IPS DF 4.7 (cell line): ENCODE data around the gene MICALL1.

Experiments
- DNase-seq: peaks from one replicate; pipeline ENCODE4 v3.0.0-alpha.2; 2013; ENCODE audit warnings: low spot score; ENCODE audit errors: extremely low read depth

Gene MICALL1, protein sequence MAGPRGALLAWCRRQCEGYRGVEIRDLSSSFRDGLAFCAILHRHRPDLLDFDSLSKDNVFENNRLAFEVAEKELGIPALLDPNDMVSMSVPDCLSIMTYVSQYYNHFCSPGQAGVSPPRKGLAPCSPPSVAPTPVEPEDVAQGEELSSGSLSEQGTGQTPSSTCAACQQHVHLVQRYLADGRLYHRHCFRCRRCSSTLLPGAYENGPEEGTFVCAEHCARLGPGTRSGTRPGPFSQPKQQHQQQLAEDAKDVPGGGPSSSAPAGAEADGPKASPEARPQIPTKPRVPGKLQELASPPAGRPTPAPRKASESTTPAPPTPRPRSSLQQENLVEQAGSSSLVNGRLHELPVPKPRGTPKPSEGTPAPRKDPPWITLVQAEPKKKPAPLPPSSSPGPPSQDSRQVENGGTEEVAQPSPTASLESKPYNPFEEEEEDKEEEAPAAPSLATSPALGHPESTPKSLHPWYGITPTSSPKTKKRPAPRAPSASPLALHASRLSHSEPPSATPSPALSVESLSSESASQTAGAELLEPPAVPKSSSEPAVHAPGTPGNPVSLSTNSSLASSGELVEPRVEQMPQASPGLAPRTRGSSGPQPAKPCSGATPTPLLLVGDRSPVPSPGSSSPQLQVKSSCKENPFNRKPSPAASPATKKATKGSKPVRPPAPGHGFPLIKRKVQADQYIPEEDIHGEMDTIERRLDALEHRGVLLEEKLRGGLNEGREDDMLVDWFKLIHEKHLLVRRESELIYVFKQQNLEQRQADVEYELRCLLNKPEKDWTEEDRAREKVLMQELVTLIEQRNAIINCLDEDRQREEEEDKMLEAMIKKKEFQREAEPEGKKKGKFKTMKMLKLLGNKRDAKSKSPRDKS

GRCh38 chr22:37905534-37906363 is at the start of gene MICALL1:
Gene MICALL1 (plus strand): TSS chr22:37906297. CDS start chr22:37906423, 126 bp downstream.
- DNase-seq: no peak

DNA sequence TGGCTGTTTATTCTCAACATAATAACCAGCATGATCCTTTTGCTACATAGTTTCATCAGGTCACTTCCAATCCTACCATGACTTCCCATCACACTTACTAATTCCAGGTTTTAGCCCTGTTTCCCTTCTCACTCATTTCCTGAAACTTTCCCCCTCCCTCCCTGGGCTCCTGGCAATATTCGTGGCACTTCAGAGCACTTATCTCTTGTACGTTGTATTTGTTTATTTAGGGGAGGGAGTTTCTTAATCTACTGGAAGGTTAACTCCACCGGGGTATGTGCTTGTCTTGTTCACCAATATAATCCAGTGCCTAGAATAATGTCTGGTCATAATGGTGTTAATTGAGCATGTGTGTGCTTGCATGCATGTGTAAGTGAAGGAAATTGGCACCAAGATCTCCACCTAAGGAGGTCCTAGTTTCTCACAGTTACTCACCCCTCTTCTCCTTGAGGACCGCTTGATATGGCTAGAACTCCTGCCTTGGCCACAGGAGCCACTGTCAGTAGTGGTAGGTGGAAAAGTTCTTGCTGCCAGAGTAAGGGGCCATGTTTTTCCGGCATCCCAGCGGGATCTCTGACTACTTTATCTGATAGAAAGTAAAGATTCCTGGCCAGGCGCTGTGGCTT is 45.2 kb upstream of the MICALL1 start:
- DNase-seq: no peak

- no peak for DNase-seq
Measured at GRCh38 chr22:37862570-37863325, 43.3 kb upstream of the MICALL1 start.

DNA sequence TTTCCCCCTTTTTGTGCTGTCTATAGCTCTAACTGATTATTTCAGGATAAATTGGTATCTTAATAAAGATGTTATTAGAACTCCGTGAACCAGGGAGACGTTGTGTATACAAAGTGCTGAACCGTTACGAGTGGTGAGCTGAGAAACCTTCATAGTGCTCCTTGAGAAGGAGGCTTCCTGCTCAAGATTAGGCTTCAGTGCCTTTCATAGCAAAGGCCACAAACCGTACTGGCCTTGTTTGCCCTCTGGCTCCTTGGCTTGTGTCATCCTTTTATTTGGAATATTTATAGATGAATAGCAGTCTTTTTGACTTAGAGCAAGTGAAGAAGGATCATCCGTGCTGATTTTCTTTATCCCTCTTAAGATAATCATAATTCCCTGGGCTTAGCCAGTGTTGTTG is 40.6 kb upstream of the MICALL1 start:
- DNase-seq: no peak

- DNase-seq: no peak
Measured at GRCh38 chr22:37870273-37870672, 35.8 kb upstream of the MICALL1 start.

DNA sequence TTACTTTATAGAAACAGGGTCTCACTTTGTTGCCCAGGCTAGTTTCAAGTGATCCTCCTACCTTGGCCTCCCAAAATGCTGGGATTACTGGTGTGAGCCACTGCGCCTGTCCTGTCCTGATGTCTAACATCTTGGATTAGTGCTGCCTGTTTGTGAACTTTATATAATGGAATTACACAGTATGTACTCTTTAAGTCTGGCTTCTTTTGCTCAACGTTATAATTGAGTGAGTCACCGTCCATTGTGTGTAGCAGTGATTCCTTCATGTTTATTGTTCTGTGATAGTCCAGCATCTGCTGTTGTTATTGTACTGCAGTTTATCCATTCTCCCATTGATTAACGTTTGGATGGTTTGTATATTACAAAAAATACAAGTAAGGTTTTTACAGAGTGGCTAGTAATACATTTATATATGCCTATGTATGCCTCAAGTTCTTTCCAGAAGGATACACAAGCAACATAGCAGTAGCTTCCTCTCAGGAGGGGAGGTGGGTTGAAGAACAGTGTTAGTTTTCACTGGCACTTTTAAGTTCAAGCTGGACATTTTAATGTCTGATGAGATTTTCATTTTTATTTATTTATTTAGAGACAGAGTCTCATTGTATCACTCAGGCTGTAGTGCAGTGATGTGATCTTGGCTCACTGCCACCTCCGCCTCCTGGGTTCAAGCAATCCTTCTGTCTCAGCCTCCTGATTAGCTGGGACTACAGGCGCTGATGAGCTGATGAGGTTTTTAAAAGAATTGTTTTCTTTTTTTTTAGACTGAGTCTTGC is 25.2 kb upstream of the MICALL1 start:
- no peak for DNase-seq

DNA sequence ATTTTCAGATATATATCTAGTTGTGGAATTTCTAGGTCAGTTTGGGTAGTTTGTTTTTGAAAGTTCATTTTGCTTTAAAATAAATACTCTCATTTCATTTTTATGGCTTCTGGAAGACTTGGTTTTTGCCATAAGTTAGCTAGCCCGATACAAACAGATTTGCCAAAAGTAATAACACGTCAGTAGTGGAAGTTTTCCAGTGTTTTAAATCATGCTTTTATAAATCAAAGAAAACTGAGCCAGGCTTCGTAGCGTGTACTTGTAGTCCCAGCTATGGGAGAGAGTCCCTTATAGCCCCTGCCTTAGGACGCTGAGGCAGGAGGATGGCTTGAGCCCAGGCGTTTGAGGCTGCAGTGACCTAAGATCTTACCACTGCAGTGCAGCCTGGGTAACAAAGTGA is 21.7 kb upstream of the MICALL1 start:
- no peak for DNase-seq

DNA sequence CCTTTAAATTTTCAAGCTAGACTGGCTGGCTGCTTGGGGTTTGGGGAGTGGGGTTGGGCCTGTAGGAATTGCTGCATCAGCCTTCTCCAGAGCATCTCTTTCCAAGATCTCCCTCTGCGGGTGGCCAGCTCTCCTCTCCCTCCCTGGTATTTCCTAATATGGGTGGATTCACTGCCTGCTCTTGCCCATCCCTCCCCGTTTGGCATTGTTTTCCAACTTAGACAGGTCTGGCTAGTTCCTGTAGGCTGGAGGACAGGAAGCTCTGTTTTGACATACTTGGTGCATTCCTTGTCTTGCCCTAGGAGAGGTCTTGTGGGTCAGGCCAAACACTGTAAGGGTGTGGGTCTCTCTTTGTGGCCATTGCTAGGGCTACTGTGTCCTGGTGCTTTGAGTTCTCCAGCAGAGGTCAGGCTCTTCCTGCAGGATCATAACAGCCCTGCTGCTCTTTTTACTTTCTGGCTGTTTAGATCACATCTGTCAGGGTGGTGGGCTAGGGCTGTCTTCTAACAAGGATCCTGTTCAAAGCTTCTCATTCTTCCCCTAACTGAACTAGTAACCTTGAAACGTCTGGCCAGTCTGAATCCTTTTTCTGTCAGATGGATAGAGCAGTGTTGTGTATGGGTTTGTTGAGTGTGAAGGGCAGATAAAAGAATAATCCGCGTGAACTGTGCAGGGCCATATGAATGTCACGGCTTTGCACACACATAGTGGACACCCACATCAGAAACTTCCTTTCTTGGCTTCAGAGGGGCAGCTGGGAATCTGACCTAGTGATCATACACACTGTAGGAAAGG is 18.3 kb upstream of the MICALL1 start:
- no peak for DNase-seq

DNA sequence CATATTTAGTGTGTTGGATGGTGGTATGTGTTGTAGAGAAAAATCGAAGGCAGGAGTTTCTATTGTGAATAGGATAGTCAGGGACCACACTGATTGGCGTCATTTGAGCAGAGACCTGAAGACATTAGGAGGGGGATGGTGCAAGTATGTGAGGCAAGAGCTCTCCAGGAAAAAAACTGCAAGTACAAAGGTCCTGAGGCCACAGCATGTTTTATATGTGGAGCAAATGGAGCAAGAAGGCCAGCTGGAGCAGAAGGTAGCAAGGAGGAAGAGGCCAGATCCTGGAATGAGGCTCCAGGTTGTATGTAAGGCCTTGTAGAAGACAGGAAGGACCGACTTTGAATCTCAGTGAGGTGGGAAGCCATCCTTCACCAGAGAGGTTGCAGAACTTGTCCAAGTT is 14.2 kb upstream of the MICALL1 start:
- no peak for DNase-seq

- DNase-seq: no peak
Measured at GRCh38 chr22:37892566-37893335, 13.3 kb upstream of the MICALL1 start.

- no peak for DNase-seq
Measured at GRCh38 chr22:37893583-37893983, 12.5 kb upstream of the MICALL1 start.

DNA sequence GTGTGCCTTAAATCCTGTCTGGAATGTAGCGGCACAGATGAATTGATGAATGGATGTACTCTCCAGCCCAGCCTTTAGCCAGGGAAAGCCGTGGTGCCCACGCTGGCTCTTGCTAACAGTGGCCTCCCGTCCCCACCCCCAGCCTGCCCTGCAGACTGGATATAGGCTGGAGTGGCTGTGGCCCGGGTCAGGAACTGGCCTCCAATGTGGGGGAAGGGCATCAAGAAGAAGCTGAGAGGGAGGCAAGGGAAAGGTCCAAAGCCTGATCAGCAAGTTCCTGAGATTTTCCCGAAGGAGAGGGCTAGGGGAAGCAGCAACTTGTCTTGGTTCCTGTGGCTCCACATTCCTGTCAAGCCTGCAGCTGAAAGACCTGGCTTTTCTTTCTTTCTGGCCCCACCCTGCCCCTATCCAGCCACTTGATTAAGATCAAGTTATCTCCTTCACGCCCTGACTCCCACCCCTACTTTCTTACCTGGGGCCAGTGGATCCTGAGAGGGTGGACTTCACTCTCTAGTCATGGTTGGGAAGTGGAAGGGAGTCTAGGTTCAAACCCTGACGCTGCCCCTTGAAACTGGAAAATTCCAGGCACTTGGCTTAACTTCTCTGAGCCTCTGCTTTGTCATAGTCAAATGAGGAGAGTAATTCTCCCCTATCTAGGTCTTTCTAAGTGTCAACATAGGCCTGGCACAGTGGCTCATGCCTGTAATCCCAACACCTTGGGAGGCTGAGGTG is 11.0 kb upstream of the MICALL1 start:
- no peak for DNase-seq

DNA sequence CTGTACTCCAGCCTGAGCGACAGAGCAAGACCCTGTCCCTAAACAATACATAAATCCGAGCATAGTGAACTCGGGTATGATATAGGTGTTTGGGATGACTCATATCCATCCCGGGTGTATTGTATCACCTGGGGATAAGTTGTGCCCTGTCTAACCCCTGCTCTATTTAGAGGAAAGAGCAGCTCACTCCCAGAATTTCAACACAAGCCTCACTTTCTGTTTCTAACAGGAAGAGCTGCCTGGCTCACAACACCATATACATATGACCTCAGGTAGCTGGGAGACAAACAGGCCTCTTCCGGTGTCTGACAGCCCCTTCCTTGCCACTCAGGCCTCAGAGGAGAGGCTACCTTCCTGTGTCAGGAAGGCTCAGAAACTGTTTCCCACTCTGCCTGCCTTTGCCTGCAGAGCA is 9.9 kb upstream of the MICALL1 start:
- DNase-seq: no peak

- DNase-seq: no peak
Measured at GRCh38 chr22:37896939-37897338, 9.2 kb upstream of the MICALL1 start.

DNA sequence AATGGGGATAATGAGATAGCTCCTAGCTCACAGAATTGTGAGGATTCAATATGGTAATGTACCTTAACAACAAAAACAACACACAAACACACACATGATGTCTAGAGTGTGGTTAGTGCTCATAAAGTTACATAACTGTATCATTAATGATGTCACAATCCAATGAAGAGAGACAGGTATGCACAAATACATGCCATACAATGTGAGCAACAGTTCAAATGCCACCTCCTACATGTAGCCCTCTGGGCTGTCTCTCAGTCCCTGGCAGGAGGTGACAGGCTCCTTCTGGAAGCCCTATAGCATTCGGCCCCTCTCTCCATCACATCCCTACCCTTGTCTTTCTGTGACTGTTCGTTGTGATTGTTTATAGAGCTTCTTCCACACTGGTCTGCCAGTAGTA is 8.3 kb upstream of the MICALL1 start:
- DNase-seq: no peak

- no peak for DNase-seq
Measured at GRCh38 chr22:37898441-37899181, 7.5 kb upstream of the MICALL1 start.
